HG03108 (cell line): ENCODE data around the gene NLGN2.

Experiments used
- ATAC-seq: cut with Tn5 transposase; IDR thresholded peaks from one replicate; pipeline ENCODE4 v1.9.1; 2021; ENCODE audit warnings: moderate library complexity; ENCODE audit not compliant: unreplicated experiment

NLGN2 gene

GRCh38 chr17:7411427-7411750 lies 3.7 kb downstream of the NLGN2 start:
- ATAC-seq = no peak

- no peak for ATAC-seq
These were observed 5.8 kb downstream of the NLGN2 start for GRCh38 chr17:7413346-7413985.

GRCh38 chr17:7414837-7415236 lies 7.2 kb downstream of the NLGN2 start:
- ATAC-seq = no peak

- no peak for ATAC-seq
These were observed 8.1 kb downstream of the NLGN2 start for GRCh38 chr17:7415784-7416183.

DNA sequence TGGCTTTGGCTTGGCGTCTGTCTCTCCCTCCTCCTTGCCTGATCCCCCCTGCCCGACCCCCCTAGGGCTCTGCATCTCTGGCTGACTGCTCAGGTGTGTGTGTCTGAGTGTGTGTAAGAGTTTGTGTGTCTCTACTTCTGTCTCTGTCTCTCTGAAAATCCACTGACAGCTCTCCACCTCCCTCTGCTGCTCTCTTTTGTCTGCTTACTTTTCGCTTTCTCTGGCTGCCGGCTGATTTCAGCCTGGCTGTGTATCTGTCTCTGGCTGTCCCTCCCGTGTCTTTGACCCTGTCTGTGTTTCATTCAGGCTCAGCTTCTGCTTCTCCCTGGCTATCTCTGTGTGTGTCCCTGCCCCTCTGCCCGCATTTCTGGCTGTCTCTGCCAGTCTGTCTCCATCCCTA lies 8.7 kb downstream of the NLGN2 start:
- no peak for ATAC-seq

- no peak for ATAC-seq
These were observed 9.5 kb downstream of the NLGN2 start for GRCh38 chr17:7417056-7417655.

- no peak for ATAC-seq
These were observed 11.0 kb downstream of the NLGN2 start for GRCh38 chr17:7418472-7419152.

DNA sequence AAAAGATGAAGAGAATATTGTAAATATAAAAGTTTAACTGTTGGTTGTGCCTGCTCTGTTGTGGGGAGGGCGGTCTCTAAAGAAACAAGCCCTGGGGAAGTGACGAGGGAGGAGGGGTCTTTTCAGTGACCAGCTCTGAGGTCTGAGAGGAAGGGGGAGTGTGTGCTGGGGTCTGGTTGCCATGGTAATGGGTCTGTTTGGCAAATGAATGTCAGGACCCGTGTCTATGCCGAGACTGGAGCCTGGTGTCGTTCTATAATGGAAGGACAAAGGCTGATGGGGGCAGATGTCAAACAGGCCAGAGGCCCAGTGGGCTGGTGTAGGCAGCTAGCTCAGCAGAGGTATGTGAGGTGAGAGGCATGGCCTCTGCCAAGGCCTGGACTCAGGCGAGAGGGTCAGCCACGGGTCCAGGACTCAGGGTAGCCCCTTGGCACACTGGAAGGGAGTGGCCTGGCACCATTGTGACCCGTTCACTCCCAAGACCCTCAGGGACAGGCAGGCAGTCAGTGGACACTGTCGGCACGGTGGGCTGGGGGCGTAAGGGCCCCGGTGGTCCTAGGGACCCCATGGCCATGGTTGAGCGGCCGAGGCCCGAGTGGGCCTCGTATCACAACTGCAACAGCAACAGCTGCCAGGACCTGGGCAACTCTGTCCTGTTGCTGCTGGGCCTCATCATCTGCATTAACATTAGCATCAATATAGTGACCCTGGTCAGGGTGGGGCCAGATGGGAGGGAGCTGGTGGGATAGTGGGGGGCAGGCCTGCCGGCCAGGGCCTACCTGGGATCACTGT lies 12.4 kb downstream of the NLGN2 start, which contains the start of gene SPEM1:
Gene SPEM1, plus strand, starts transcription at position 506 of the 792 bp plus-strand sequence. Its CDS starts 61 bp downstream, at position 567.
- ATAC-seq = no peak

GRCh38 chr17:7421186-7421585 lies 13.5 kb downstream of the NLGN2 start:
- no peak for ATAC-seq

- no peak for ATAC-seq
These were observed 16.0 kb downstream of the NLGN2 start for GRCh38 chr17:7423679-7424078.

GRCh38 chr17:7425316-7425715 lies 17.7 kb downstream of the NLGN2 start, which contains the start of gene SPEM2:
Gene SPEM2 (plus strand): TSS chr17:7425616. CDS start chr17:7425689, 73 bp downstream.
- ATAC-seq = no peak

- ATAC-seq = no peak
These were observed 18.1 kb downstream of the NLGN2 start for GRCh38 chr17:7425756-7426155.

GRCh38 chr17:7426203-7426863 lies 18.7 kb downstream of the NLGN2 start:
- ATAC-seq = no peak

- ATAC-seq = no peak
These were observed 19.3 kb downstream of the NLGN2 start for GRCh38 chr17:7426896-7427489.

DNA sequence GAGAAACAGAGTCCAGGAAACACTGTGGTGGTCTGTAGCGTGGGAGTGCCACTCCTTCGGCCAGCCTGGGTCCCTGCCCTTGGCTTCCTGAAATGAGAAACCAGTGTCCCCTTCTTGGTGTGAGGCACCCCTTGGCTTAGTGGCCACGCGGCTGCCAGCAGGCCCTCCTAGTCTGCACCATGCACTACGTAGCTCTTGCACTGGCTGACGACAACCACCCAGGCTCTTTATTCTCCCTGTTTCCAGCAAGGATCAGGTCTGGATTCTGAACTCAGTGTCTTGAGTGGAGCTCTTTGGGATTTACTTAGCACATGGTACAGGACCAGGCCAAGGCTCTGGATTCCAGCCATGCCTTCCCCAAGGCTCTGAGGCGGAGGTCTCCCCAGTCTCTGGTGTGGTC lies 19.9 kb downstream of the NLGN2 start:
- ATAC-seq = no peak

- ATAC-seq = no peak
These were observed 20.9 kb downstream of the NLGN2 start, which contains the start of gene SPEM3 for GRCh38 chr17:7428557-7428956. Gene SPEM3 (plus strand): TSS chr17:7428857. CDS start chr17:7428903, 46 bp downstream.

DNA sequence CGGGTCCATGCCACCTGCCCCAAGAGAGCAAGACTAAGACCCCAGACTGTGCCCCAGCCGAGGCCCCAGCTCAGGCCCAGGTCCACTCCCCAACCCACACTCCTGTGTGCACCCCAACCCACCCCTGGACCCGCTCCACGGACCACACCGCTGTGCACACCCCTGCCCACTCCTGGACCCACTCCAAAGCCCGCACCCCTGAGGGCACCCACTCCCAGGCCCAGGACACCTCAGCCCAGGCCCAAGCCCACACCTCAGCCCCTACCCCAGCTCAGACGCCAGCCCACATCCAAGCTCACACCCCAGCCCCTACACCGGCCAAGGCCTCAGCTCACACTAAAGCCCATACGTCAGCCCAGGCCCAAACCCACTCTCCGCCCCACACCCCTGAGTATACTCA lies 22.1 kb downstream of the NLGN2 start:
- no peak for ATAC-seq

DNA sequence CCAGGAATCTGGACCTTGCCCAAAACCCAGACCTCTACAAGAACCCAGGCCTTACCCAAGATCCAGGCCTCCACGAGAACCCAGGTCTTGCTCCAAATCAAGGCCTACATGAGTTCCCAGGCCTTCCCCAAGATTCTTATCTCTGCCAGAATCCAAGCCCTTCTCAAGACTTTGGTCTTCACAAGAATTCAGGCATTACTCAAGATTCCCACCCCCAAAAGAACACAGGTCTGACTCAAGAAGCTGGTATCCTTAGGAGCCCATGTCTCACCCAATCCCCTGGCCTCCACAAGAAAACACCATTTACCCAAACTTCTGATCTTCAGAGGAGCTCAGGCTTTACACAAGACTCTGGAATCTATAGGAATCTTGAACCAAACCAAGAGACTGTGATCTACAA lies 23.6 kb downstream of the NLGN2 start:
- no peak for ATAC-seq

- no peak for ATAC-seq
These were observed 24.7 kb downstream of the NLGN2 start for GRCh38 chr17:7432296-7432695.
